Osteoblast (primary cell): ENCODE results near the gene SCUBE1. TPM values are rescaled to one million over a fixed set of nuclear protein-coding genes. Genes with fewer than 3 reads are reported as not detected.

Experiments used
- DNase-seq: peaks from one replicate; pipeline ENCODE4 v3.0.0; 2011; ENCODE audit warnings: low spot score, mixed read lengths; ENCODE audit not compliant: insufficient read length; ENCODE audit errors: missing footprints
- H2AFZ ChIP-seq: 2 replicates; pipeline ENCODE4 v1.6.0; 2011; ENCODE audit warnings: mild to moderate bottlenecking, low read length
- H3K27ac ChIP-seq: 2 replicates; pipeline ENCODE4 v1.5.1; 2011; ENCODE audit warnings: mild to moderate bottlenecking, low read depth, low read length, moderate library complexity
- H3K27me3 ChIP-seq: 2 replicates; pipeline ENCODE4 v1.6.0; 2012; ENCODE audit warnings: mild to moderate bottlenecking, control low read depth, inconsistent platforms, low read length, moderate library complexity; ENCODE audit not compliant: insufficient read depth
- H3K36me3 ChIP-seq: 2 replicates; pipeline ENCODE4 v1.5.1; 2011; ENCODE audit warnings: mild to moderate bottlenecking, low read length, control low read depth, moderate library complexity; ENCODE audit not compliant: insufficient read depth
- H3K4me1 ChIP-seq: 2 replicates; pipeline ENCODE4 v1.5.1; 2011; ENCODE audit warnings: mild to moderate bottlenecking, low read length, control low read depth, moderate library complexity; ENCODE audit not compliant: insufficient read depth
- H3K4me2 ChIP-seq: 2 replicates; pipeline ENCODE4 v1.6.0; 2011; ENCODE audit warnings: mild to moderate bottlenecking, low read length; ENCODE audit not compliant: insufficient read depth
- H3K4me3 ChIP-seq: fragments of 200-600 bp; sonication (generic); 3 replicates; pipeline ENCODE4 v1.5.1; 2012; ENCODE audit warnings: mild to moderate bottlenecking, low read length, inconsistent platforms; ENCODE audit not compliant: insufficient read depth
- H3K79me2 ChIP-seq: 2 replicates; pipeline ENCODE4 v1.6.0; 2012; ENCODE audit warnings: mild to moderate bottlenecking, low read length, control low read depth, inconsistent platforms; ENCODE audit not compliant: insufficient read depth
- H3K9me3 ChIP-seq: 2 replicates; pipeline ENCODE4 v1.5.1; 2011; ENCODE audit warnings: low read depth, low read length, control low read depth
- H4K20me1 ChIP-seq: 2 replicates; pipeline ENCODE4 v1.6.0; 2012; ENCODE audit warnings: mild to moderate bottlenecking, low read length, control low read depth; ENCODE audit not compliant: insufficient read depth
- total RNA-seq: library from RNA; depleted of rRNA; stranded (reverse); fragments of >200 nt; gene quantifications from 2 replicates; pipeline ENCODE4 v1.2.3, GENCODE V29; 2012
- TF ChIP-seq, protein P1 (sequence below): IDR thresholded peaks from 2 replicates; pipeline ENCODE4 v1.5.1; 2011; ENCODE audit warnings: mild to moderate bottlenecking, low read depth, low read length, moderate library complexity; ENCODE audit errors: extremely low read depth

SCUBE1 gene
- total RNA-seq, 1 donor = 2.2 TPM

GRCh38 chr22:43153899-43154298 lies 189.3 kb downstream of the SCUBE1 start:
- Histone ChIP-seq H3K79me2 (peaks cover 73% of the 10 kb centered on the region), H3K27me3 (no peaks in the 10 kb centered on the region), H3K27ac (peak overlapping the region; percentile 70), H3K36me3 (peaks cover 2% of the 10 kb centered on the region), H3K4me3 (peak overlapping the region; percentile 53), H4K20me1 (peaks cover 40% of the 10 kb centered on the region), H2AFZ (no peak overlapping the region), H3K4me1 (peaks cover 9% of the 10 kb centered on the region), H3K4me2 (peak overlapping the region; percentile 82), H3K9me3 (no peaks in the 10 kb centered on the region)
- peak; percentile 94 for DNase-seq
- TF ChIP-seq, protein P1, sequence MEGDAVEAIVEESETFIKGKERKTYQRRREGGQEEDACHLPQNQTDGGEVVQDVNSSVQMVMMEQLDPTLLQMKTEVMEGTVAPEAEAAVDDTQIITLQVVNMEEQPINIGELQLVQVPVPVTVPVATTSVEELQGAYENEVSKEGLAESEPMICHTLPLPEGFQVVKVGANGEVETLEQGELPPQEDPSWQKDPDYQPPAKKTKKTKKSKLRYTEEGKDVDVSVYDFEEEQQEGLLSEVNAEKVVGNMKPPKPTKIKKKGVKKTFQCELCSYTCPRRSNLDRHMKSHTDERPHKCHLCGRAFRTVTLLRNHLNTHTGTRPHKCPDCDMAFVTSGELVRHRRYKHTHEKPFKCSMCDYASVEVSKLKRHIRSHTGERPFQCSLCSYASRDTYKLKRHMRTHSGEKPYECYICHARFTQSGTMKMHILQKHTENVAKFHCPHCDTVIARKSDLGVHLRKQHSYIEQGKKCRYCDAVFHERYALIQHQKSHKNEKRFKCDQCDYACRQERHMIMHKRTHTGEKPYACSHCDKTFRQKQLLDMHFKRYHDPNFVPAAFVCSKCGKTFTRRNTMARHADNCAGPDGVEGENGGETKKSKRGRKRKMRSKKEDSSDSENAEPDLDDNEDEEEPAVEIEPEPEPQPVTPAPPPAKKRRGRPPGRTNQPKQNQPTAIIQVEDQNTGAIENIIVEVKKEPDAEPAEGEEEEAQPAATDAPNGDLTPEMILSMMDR = no peak

GRCh38 chr22:43152357-43153071 lies 190.7 kb downstream of the SCUBE1 start:
- Histone ChIP-seq H4K20me1 (peaks cover 27% of the 10 kb centered on the region), H3K27me3 (no peaks in the 10 kb centered on the region), H3K9me3 (no peaks in the 10 kb centered on the region), H3K27ac (peak overlapping the region; percentile 67), H3K4me3 (peak overlapping the region; percentile 86), H2AFZ (peak overlapping the region; percentile 57), H3K79me2 (peaks cover 59% of the 10 kb centered on the region), H3K4me2 (peak overlapping the region; percentile 95), H3K4me1 (peaks cover 9% of the 10 kb centered on the region), H3K36me3 (peaks cover 2% of the 10 kb centered on the region)
- peak; percentile 96 for DNase-seq
- TF ChIP-seq, protein P1 = no peak

- H2AFZ ChIP-seq = peak overlapping the region; percentile 57
- no peaks in the 10 kb centered on the region for H3K9me3 ChIP-seq
- TF ChIP-seq, protein P1 = no peak
- DNase-seq = peak; percentile 91
- no peaks in the 10 kb centered on the region for H3K27me3 ChIP-seq
- H3K36me3 ChIP-seq = peaks cover 2% of the 10 kb centered on the region
- peak overlapping the region; percentile 95 for H3K4me2 ChIP-seq
- peaks cover 54% of the 10 kb centered on the region for H3K79me2 ChIP-seq
- peaks cover 24% of the 10 kb centered on the region for H4K20me1 ChIP-seq
- H3K27ac ChIP-seq = peak overlapping the region; percentile 67
- H3K4me1 ChIP-seq = peaks cover 9% of the 10 kb centered on the region
- H3K4me3 ChIP-seq = peak overlapping the region; percentile 86
These were observed 191.2 kb downstream of the SCUBE1 start for GRCh38 chr22:43152003-43152356.

DNA sequence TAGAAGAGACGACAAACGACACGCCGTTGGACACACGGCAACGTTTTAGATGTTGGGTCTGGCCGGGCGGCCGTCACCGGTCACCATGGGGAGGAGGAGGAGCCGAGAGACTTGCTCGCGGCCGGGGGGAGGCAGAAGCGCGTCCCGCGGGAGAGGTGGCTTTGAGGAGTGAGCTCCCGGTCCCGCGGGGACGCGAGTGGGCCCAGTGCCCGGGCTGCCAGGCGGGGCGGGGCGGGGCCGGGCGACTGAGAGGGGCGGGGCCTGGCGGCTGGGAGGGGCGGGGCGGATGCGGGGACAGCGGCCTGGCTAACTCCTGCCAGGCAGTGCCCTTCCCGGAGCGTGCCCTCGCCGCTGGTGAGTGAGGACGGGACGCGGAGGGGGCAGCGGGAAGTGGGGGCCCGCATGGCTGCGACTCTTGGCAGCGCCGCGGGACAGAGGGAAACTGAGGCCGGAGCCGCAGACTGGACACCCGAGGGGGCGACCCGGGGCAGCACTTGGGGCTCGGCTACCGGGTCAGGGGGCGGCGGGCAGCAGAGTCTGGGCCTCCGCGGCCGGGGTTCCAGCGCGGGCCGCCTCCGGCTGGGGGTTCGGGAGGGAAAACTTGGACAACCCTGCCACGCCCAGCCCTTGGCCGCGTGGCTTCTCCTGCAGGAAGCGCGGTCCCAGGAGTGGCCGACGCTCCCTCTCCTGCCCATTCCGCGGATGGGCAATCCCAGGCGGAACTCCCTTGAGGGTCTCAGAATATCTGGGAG lies 191.7 kb downstream of the SCUBE1 start, which contains the start of gene TSPO:
Gene TSPO, plus strand, starts transcription at position 309 of the 752 bp plus-strand sequence. CDS start 7,680 bp downstream, outside the sequence.
- DNase-seq = peak; percentile 98
- TF ChIP-seq, protein P1 = no peak
- peak within 1 kb of the TSS; percentile 67 for H3K27ac ChIP-seq
- H3K27me3 ChIP-seq = no peaks in the 10 kb centered on the region
- H3K4me1 ChIP-seq = peaks cover 9% of the 10 kb centered on the region
- H3K4me3 ChIP-seq = peak within 1 kb of the TSS; percentile 86
- H3K4me2 ChIP-seq = peak within 1 kb of the TSS; percentile 95
- peaks cover 48% of the 10 kb centered on the region for H3K79me2 ChIP-seq
- no peaks in the 10 kb centered on the region for H3K36me3 ChIP-seq
- H2AFZ ChIP-seq = peak within 1 kb of the TSS; percentile 61
- H4K20me1 ChIP-seq = peaks cover 18% of the 10 kb centered on the region
- H3K9me3 ChIP-seq = no peaks in the 10 kb centered on the region
